H1 (cell line): ENCODE data around the gene LCE3D. TPM values are rescaled to one million over a fixed set of nuclear protein-coding genes. Genes with fewer than 3 reads are reported as not detected.

Experiments
- CTCF ChIA-PET: fragments of 300-600 bp; sonication (Branson Sonifier 250); formaldehyde crosslinking; loops from one replicate; lab custom pipeline; 2021; ENCODE audit not compliant: partially characterized antibody; lab: Charles Lee
- POLR2A ChIA-PET: fragments of 300-600 bp; sonication (Branson Sonifier 250); formaldehyde crosslinking; loops from one replicate; lab custom pipeline; 2021; ENCODE audit warnings: inconsistent platforms; ENCODE audit not compliant: partially characterized antibody; lab: Charles Lee
- DNase-seq, 2 experiments: peaks; one replicate each; pipeline versions ENCODE4 v3.0.0 to v3.0.0-alpha.2; 2010 to 2022; ENCODE audit warnings: low spot score in 2 of 2, low read depth in 1 of 2, mixed read lengths in 1 of 2
- FAIRE-seq: peaks from 2 replicates; lab custom pipeline; 2011; peaks lifted over from hg19 to GRCh38; lab: Jason Lieb, UNC
- H2AFZ ChIP-seq: 2 replicates; pipeline ENCODE4 v1.8.1; 2012; ENCODE audit warnings: low read length, inconsistent platforms
- H2AK5ac ChIP-seq: 2 replicates; pipeline ENCODE4 v1.6.1; 2013; ENCODE audit warnings: low read depth, low read length
- H2BK120ac ChIP-seq: replicated peaks from 2 replicates; pipeline ENCODE3; 2013; ENCODE audit warnings: low read depth, low read length, inconsistent platforms
- H2BK12ac ChIP-seq: 2 replicates; pipeline ENCODE4 v1.6.1; 2013; ENCODE audit warnings: low read depth, low read length
- H2BK15ac ChIP-seq: 2 replicates; pipeline ENCODE4 v1.6.1; 2013; ENCODE audit warnings: low read length
- H2BK20ac ChIP-seq: 2 replicates; pipeline ENCODE4 v1.6.1; 2013; ENCODE audit warnings: low read length
- H2BK5ac ChIP-seq: 2 replicates; pipeline ENCODE4 v1.6.1; 2013; ENCODE audit warnings: low read depth, low read length
- H3K14ac ChIP-seq: 2 replicates; pipeline ENCODE4 v1.6.1; 2013; ENCODE audit warnings: inconsistent platforms; ENCODE audit not compliant: insufficient read length
- H3K18ac ChIP-seq: 2 replicates; pipeline ENCODE4 v1.6.1; 2013; ENCODE audit warnings: low read length; ENCODE audit errors: extremely low read depth
- H3K23ac ChIP-seq: 2 replicates; pipeline ENCODE4 v1.6.1; 2013; ENCODE audit warnings: inconsistent platforms; ENCODE audit not compliant: insufficient read length
- H3K23me2 ChIP-seq: 2 replicates; pipeline ENCODE4 v1.6.1; 2013; ENCODE audit warnings: low read depth, low read length
- H3K27ac ChIP-seq: 2 replicates; pipeline ENCODE4 v1.6.1; 2011; ENCODE audit warnings: low read depth, low read length, inconsistent platforms
- H3K27me3 ChIP-seq, 4 experiments: replicated peaks in 1 of 4; 1 replicate in 1 of 4; 2 replicates in 3 of 4; pipeline versions ENCODE4 v1.6.1 to v1.8.1; 2011 to 2013; ENCODE audit warnings: low read length in 3 of 4, mild to moderate bottlenecking in 3 of 4, inconsistent platforms in 2 of 4, mixed read lengths in 2 of 4, moderate library complexity in 1 of 4; ENCODE audit not compliant: control insufficient read depth in 3 of 4, insufficient read depth in 3 of 4; ENCODE audit errors: extremely low read depth in 1 of 4
- H3K36me3 ChIP-seq, 4 experiments: 2 replicates each; pipeline versions ENCODE4 v1.6.1 to v1.8.1; 2011 to 2013; ENCODE audit warnings: mild to moderate bottlenecking in 4 of 4, low read length in 3 of 4, moderate library complexity in 2 of 4, control low read depth in 1 of 4, inconsistent platforms in 1 of 4; ENCODE audit not compliant: insufficient read depth in 4 of 4, control insufficient read depth in 2 of 4
- H3K4ac ChIP-seq: replicated peaks from 2 replicates; pipeline ENCODE3; 2013; ENCODE audit warnings: low read length, low read depth, mixed read lengths, inconsistent platforms; ENCODE audit not compliant: insufficient read length
- H3K4me1 ChIP-seq, 4 experiments: replicated peaks in 1 of 4; 1 replicate in 1 of 4; 2 replicates in 3 of 4; pipeline versions ENCODE4 v1.6.1 to v1.8.1; 2011 to 2013; ENCODE audit warnings: low read length in 3 of 4, inconsistent platforms in 2 of 4, mixed read lengths in 1 of 4; ENCODE audit not compliant: insufficient read depth in 4 of 4, control insufficient read depth in 3 of 4
- H3K4me2 ChIP-seq, 2 experiments: 2 replicates each; pipeline versions ENCODE4 v1.6.1 to v1.8.1; 2011 to 2013; ENCODE audit warnings: low read depth in 2 of 2, low read length in 2 of 2, control low read depth in 1 of 2, inconsistent platforms in 1 of 2, mild to moderate bottlenecking in 1 of 2; ENCODE audit not compliant: insufficient read depth in 1 of 2
- H3K4me3 ChIP-seq, 4 experiments: fragments of 200-600, 300-600 bp in 1 of 4; sonication (generic), shearing (Covaris generic), sonication (Bioruptor Twin) in 1 of 4; 2 replicates each; pipeline versions ENCODE4 v1.5.1 to v1.8.1; 2011 to 2016; ENCODE audit warnings: low read length in 4 of 4, low read depth in 3 of 4, control low read depth in 2 of 4, inconsistent platforms in 2 of 4, mild to moderate bottlenecking in 2 of 4, mixed read lengths in 1 of 4, moderate library complexity in 1 of 4; ENCODE audit not compliant: insufficient read depth in 2 of 4; ENCODE audit errors: extremely low read depth in 1 of 4
- H3K56ac ChIP-seq: replicated peaks from 2 replicates; pipeline ENCODE3; 2013; ENCODE audit warnings: low read depth, mild to moderate bottlenecking, mixed read lengths, low read length, inconsistent platforms; ENCODE audit not compliant: insufficient read length
- H3K79me1 ChIP-seq: 2 replicates; pipeline ENCODE4 v1.6.1; 2013; ENCODE audit warnings: low read depth, low read length, control low read depth
- H3K79me2 ChIP-seq, 2 experiments: 2 replicates each; pipeline versions ENCODE4 v1.6.1 to v1.8.1; 2012 to 2013; ENCODE audit warnings: low read length in 2 of 2, mild to moderate bottlenecking in 2 of 2, inconsistent platforms in 1 of 2; ENCODE audit not compliant: insufficient read depth in 2 of 2, control insufficient read depth in 1 of 2
- H3K9ac ChIP-seq, 4 experiments: replicated peaks in 1 of 4; 1 replicate in 1 of 4; 2 replicates in 3 of 4; pipeline versions ENCODE4 v1.6.1 to v1.8.1; 2011 to 2013; ENCODE audit warnings: low read depth in 3 of 4, low read length in 3 of 4, control low read depth in 2 of 4, mild to moderate bottlenecking in 2 of 4, moderate library complexity in 2 of 4, inconsistent platforms in 1 of 4; ENCODE audit errors: extremely low read depth in 1 of 4
- H3K9me3 ChIP-seq, 2 experiments: 2 replicates each; pipeline versions ENCODE4 v1.6.1 to v1.8.1; 2012 to 2013; ENCODE audit warnings: mild to moderate bottlenecking in 2 of 2, moderate library complexity in 2 of 2, control low read depth in 1 of 2, inconsistent platforms in 1 of 2, low read depth in 1 of 2, low read length in 1 of 2, mixed read lengths in 1 of 2; ENCODE audit not compliant: insufficient read depth in 2 of 2
- H4K20me1 ChIP-seq, 2 experiments: replicated peaks in 1 of 2; 2 replicates each; pipeline versions ENCODE3 to v1.8.1; 2011 to 2013; ENCODE audit warnings: inconsistent platforms in 2 of 2, low read length in 2 of 2, mild to moderate bottlenecking in 1 of 2; ENCODE audit not compliant: insufficient read depth in 2 of 2, control insufficient read depth in 1 of 2
- H4K5ac ChIP-seq: 2 replicates; pipeline ENCODE4 v1.6.1; 2013; ENCODE audit warnings: low read length, low read depth, mixed read lengths, inconsistent platforms; ENCODE audit not compliant: insufficient read length
- H4K8ac ChIP-seq: 2 replicates; pipeline ENCODE4 v1.8.0; 2013; ENCODE audit warnings: mild to moderate bottlenecking, moderate library complexity, low read length, inconsistent platforms; ENCODE audit not compliant: insufficient read depth; ENCODE audit errors: extremely low read depth
- H4K91ac ChIP-seq: replicated peaks from 2 replicates; pipeline ENCODE3; 2013; ENCODE audit warnings: low read length, mixed read lengths, inconsistent platforms; ENCODE audit not compliant: insufficient read length
- CTCF ChIP-seq, 3 experiments: IDR thresholded peaks; 1 replicate in 2 of 3; 2 replicates in 1 of 3; pipeline versions ENCODE4 v1.5.1 to v1.6.1; 2011; ENCODE audit warnings: low read length in 3 of 3, mild to moderate bottlenecking in 3 of 3, inconsistent platforms in 2 of 3, low read depth in 1 of 3, moderate library complexity in 1 of 3; ENCODE audit not compliant: insufficient read depth in 1 of 3; ENCODE audit errors: control extremely low read depth in 1 of 3
- TEAD4 ChIP-seq: IDR thresholded peaks from 2 replicates; pipeline ENCODE4 v1.6.1; 2012; ENCODE audit warnings: low read depth, low read length, inconsistent platforms, mixed read lengths
- WGBS, 2 experiments: shearing (Covaris generic) in 1 of 2; methylation state at CpG; one replicate each; pipeline versions ENCODE4 v1.1.6 to v1.1.7; 2013 to 2015; ENCODE audit warnings: low lambda C conversion rate in 2 of 2, mixed read lengths in 2 of 2, inconsistent platforms in 1 of 2, low coverage in 1 of 2, missing lambda C conversion rate in 1 of 2; ENCODE audit not compliant: insufficient replicate concordance in 2 of 2, insufficient coverage in 1 of 2, insufficient read length in 1 of 2; ENCODE audit errors: extremely low coverage in 1 of 2, missing lambda C conversion rate in 1 of 2; 5-methylcytosine and 5-hydroxymethylcytosine counted together
- polyA plus RNA-seq, 7 experiments: library from polyadenylated mRNA; depleted of rRNA in 3 of 7; stranded (reverse) in 5 of 7; unstranded in 2 of 7; fragments of >200 nt in 5 of 7; fragments of 200-250 nt in 2 of 7; gene quantifications; 1 replicate in 5 of 7; 2 replicates in 1 of 7; 4 replicates in 1 of 7; pipeline versions ENCODE4 v1.2.1 to v1.2.3, GENCODE V29; 2011 to 2013; ENCODE audit warnings: missing spikeins in 2 of 7, mixed read lengths in 2 of 7
- total RNA-seq: library from RNA; stranded (reverse); fragmentation: NEBNext Ultra II Directional; extraction: Animal tissue kit (Norgen Biotek cat#: 25700); gene quantifications from 2 replicates; pipeline ENCODE4 v1.2.1, GENCODE V29; 2021

The LCE3D gene
- total and polyA plus RNA-seq, 2 of the 8 experiments (the other 6 are each of a cell fraction or from before 2014, with no cell fraction given) = not detected

GRCh38 chr1:152585586-152585985, 5.3 kb upstream of the LCE3D start:
- TF ChIP-seq TEAD4 (no peak), CTCF (IDR thresholded peaks at IDR 0.05; ENCODE audit: control extremely low read depth in 1 of 3, insufficient read depth in 1 of 3, low read depth in 1 of 3, low read length in 3 of 3) (no peak)
- TF ChIP-seq, all 59 proteins: peak for 0
- Histone ChIP-seq H3K79me2 (no peaks in the 10 kb centered on the region), H2BK12ac (no peak overlapping the region), H3K23ac (no peak overlapping the region), H3K79me1 (no peaks in the 10 kb centered on the region), H3K27ac (no peak overlapping the region), H2BK20ac (no peak overlapping the region), H3K4me2 (no peak overlapping the region), H3K4ac (no peak overlapping the region), H3K27me3 (no peaks in the 10 kb centered on the region), H4K5ac (no peak overlapping the region), H3K4me3 (no peak overlapping the region), H2BK5ac (no peak overlapping the region), H4K91ac (no peak overlapping the region), H3K9me3 (peaks cover 7 to 15% of the 10 kb centered on the region in 2 experiments), H3K18ac (no peak overlapping the region), H3K23me2 (no peaks in the 10 kb centered on the region), H3K4me1 (no peaks in the 10 kb centered on the region), H2AFZ (no peak overlapping the region), H3K36me3 (no peaks in the 10 kb centered on the region), H2BK120ac (no peak overlapping the region), H4K8ac (no peak overlapping the region), H2BK15ac (no peak overlapping the region), H4K20me1 (no peaks in the 10 kb centered on the region), H2AK5ac (no peak overlapping the region), H3K9ac (no peak overlapping the region), H3K14ac (no peak overlapping the region), H3K56ac (no peak overlapping the region)
- POLR2A ChIA-PET = no interaction called here
- CTCF ChIA-PET = no interaction called here
- WGBS, 2 experiments = no CpG with 5 or more reads among the region's 1 CpG
- DNase-seq (no peak), FAIRE-seq (no peak)
